HG03135 (cell line): ENCODE results near the gene FMO2.

Experiments used
- ATAC-seq: cut with Tn5 transposase; IDR thresholded peaks from one replicate; pipeline ENCODE4 v1.9.1; 2021; ENCODE audit warnings: mild to moderate bottlenecking, moderate library complexity; ENCODE audit not compliant: unreplicated experiment

FMO2 gene

GRCh38 chr1:171173069-171173468 lies 12.0 kb upstream of the FMO2 start:
- ATAC-seq, result no peak

DNA sequence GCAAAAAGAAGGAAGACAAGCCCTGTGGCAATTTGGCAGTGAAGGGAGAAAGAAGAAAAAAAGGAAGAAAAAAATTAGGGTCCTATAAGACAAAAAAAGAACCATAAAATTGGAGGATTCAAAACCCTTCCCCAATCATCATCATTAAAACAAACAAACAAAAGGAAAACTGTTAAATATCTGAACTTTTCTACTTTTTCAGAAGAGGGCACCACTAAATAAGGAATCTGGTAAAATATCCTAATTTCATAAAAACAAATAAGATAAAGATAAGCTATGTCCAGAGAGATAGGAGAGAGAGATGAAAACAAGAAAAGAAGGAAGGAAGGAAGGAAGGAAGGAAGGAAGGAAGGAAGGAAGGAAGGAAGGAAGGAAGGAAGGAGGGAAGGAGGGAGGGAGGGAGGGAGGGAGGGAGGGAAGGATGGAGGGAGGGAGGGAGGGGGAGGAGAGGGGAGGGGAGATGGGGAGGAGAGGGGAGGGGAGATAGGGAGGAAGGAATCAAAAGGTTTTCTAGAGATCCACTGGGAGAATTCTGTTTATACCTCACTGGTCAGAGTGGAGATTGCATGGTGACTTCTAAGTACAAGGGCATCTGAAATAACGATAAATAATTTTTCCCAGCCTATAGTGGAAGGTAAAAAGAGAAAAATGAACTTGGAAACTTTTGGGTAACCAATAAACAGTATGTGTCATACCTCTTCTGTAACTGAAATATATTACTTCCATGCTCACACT lies 10.4 kb upstream of the FMO2 start:
- ATAC-seq, result no peak

DNA sequence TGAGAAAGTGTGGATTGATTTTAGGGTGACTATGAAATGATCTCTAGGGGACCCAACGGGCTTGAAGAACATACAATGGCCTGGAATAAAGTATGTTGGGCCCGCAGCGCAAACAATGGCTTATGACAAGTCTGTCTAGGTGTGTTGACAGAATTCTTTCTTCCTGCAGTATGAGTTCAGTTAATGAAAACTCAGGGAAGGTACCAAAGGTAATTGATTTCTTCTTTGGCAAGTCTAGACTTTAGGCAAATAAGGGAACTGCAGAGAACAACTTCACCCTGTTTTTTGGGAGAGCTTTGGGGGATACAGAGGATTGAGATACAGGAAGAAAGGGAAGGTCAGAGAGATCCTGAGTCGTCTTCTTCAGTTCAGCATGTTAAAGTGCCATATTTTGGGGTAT lies 7.8 kb upstream of the FMO2 start:
- no peak for ATAC-seq

- ATAC-seq, result no peak
Measured at GRCh38 chr1:171179318-171180227, 5.5 kb upstream of the FMO2 start.

DNA sequence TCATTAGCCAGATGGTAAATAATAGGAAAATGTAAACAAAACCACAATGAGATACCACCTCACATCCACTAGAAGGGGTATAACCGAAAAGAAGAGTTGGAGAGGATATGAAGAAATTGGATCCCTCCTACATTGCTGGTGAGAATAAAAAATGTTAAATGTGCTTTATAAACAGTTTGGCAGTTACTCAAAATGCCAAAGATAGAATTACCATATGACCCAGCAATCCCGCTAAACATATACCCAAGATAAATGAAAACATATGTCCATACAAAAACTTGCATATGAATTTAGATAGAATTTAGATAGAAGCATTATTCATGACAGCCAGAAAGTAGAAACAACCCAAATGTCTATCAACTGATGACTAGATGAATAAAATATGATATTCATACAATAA lies 4.4 kb upstream of the FMO2 start:
- ATAC-seq, result no peak

GRCh38 chr1:171188388-171189266 lies 3.5 kb downstream of the FMO2 start:
- no peak for ATAC-seq

- ATAC-seq, result no peak
Measured at GRCh38 chr1:171191992-171192391, 6.9 kb downstream of the FMO2 start.

DNA sequence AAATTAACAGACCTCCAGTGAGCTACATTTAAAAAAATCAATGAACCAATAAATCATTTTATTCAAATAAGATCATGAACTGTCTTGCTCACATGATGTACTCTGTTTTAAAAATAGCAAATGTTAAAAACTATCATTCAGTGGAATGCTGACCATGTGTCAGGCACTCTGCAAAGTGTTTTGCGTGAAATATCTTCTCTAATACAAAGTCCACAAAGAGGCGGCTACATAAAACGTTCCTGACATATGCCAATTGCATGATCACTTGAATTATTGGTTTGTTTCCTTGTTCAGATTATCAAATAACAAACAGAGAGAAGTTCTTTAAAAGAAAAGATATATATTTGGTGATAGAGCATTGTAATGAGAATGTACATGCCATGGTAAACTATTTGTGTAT lies 10.7 kb downstream of the FMO2 start:
- no peak for ATAC-seq

DNA sequence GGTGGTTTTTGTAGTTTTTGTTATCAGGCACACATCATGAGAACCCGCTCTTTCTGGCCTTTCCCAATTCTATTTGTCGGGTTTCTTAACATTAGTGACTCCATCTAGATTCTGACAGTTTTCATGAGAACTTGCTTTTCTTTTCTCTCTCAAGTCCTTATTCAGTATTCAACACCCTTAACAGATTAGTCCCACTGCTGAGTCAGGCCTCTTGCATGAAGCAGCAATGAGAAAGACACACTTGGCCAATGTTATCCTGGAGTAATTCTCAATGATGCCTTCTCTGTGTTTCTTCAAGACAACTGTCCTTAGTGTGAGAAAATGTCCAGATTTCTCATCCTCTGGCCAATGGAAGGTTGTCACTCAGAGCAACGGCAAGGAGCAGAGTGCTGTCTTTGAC lies 11.3 kb downstream of the FMO2 start:
- ATAC-seq, result no peak

- ATAC-seq, result no peak
Measured at GRCh38 chr1:171198081-171198480, 13.0 kb downstream of the FMO2 start.

- ATAC-seq, result no peak
Measured at GRCh38 chr1:171204296-171204695, 19.2 kb downstream of the FMO2 start.

DNA sequence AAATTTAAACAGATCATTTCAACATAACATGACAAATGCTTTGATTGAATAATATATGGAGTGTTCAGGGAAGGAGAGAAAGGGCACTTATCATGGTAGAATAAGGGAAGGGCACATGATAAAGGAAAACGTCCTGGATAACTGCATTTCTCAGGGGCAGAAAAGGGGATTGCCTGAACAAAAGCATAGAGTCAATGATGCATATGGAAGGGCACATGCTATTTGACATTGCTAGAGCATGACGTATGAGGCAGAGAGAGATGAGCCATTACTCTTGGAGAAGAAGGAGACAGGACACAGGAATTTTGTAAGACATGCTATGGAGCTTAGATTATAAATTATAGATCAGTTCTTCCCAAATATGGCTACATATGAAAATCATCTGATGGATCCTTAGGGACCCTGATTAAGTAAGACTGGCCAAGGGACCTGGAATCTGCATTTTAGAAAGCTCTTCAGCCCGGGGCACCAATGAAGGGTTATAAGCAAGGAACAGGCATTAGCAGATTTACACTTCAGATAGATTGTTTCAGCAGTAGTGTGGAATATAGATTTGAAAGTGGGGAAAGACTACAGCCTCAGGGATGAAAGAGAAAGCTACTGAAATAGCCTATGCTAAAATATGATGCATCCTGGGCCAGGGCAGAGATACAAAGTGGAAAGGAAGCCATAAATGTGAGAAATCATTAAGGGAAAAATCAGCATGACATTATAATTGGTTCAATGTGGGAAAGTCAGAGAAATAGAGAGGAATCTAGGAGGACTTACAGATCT lies 21.3 kb downstream of the FMO2 start:
- no peak for ATAC-seq

DNA sequence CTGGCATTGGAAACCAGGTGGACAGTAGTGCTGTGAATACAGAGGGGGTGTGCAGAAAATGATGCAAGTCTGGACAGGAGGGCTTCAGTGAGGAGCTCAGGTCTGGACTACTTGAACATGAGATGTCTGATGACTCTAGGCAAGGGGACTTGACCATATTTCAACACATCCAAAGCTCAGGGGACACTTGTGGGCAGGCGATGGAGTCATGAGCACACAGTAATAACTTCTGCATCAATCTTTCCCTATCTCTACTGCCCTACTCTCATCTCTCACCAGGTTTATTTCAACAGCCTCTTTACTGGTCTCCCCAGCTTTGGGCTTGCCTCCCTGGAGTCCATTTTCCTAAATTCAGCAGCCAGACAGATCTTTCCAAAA lies 21.9 kb downstream of the FMO2 start:
- ATAC-seq, result no peak

- no peak for ATAC-seq
Measured at GRCh38 chr1:171207377-171207776, 22.3 kb downstream of the FMO2 start.

DNA sequence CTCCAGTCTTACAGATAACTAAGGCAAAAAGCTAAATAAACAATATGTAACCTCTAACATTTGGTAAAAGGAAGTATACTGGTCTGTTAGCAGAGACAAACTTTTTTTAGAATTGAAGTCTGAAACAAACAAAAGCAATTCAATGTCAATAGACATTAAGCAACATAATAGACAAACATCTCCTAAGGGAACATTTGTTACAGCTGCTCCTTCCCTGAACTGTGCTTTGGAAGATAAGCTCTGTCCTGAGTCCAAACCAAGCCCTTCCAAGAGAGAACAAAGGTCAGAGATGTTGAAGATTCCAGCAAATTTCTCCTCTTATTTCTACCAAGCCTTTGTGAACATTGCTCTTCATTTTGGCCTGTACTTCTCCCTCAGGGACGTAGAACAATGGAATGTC lies 25.3 kb downstream of the FMO2 start:
- no peak for ATAC-seq

GRCh38 chr1:171212607-171213351 lies 27.7 kb downstream of the FMO2 start:
- no peak for ATAC-seq

DNA sequence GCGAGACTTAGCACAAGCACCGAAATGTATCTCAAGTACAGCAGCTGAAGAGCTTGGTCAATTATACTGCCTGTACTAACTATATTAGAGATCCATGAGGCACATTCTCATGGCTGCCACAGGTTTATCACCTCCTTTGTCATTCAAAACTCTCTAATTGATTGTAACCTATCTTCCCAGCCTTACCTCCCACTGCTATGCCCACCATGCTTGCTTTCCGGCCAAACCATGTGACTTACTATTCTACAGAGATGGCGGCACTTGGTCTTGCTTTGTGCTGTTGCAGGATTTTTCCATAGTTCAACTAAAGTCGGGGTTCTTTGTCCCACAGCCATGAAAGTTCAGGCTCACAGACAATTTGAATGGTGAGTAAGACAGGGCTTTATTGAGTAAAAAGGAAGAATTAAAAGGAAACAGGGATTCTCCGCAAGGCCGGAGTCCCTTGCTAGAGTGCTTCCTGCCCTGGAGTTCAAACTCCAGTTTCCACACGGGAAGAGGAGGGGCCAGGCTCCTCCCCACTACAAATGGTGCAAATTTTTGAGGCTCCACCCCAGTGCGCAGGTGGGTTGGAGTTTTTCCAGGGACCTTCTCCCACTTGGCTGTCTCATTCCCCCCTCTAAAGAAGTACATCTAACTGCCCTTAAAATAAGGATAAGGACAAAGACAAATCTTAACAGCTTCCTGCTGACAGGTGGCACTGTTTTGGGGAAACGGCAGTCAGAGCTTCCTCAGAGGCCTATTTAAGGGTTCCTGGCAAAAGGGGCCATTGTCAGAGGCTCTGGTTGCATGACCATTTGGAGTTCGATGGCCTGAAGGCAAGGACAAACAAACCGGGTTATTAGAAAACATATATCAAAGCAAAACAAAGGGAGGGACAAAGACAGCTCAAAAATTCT lies 28.7 kb downstream of the FMO2 start:
- ATAC-seq, result no peak

- no peak for ATAC-seq
Measured at GRCh38 chr1:171217658-171218443, 32.8 kb downstream of the FMO2 start.
